ENCODE measurements around the gene LAMC1. TPM values are rescaled to one million over a fixed set of nuclear protein-coding genes. Genes with fewer than 3 reads are reported as not detected.

LAMC1 gene
- polyA plus RNA-seq, 1 donor (not counting 4 experiments of a cell fraction or from before 2014, with no cell fraction given) = 66.6 TPM

DNA sequence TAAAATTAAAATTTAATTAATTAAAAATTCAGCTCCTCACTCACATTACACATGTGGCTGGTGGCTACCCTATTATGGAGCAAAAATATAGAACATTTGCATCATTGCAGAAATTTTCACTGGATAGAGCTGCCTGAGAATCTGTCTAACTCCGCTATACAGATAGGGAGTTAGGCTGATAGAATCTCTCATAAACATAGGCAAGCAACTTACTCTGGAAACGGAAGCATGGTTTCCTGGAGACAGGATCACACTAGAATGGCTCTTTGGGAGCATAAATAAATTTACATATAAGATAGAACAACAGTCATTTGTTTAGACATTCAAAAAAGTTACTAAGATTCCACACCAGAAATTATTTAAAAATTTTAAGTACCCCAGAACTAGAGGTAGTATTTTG is 150.6 kb downstream of the LAMC1 start:
- H2AFZ ChIP-seq (ENCODE audit: control insufficient read depth, low read length) = no peak overlapping the region
- H3K36me3 ChIP-seq (ENCODE audit: control insufficient read depth in 2 of 2, extremely low read depth in 1 of 2, insufficient read depth in 2 of 2, low read length in 2 of 2) = no peaks in the 10 kb centered on the region
- no peaks in the 10 kb centered on the region for H3K79me2 ChIP-seq (ENCODE audit: control insufficient read depth, insufficient read depth, low read length)
- DNase-seq (ENCODE audit: low read depth, low spot score) = no peak
- dilution Hi-C loops (cut with MboI; ENCODE audit: extremely low pct_ligation_motif_present, low sequenced_read_pairs) = no loop called here
- no peaks in the 10 kb centered on the region for H3K9me1 ChIP-seq (ENCODE audit: control insufficient read depth, extremely low read depth, insufficient read depth, low read length)
- H3K4me2 ChIP-seq (ENCODE audit: control insufficient read depth, extremely low read depth, insufficient read depth, low read depth, low read length) = no peak overlapping the region
- H3K9me3 ChIP-seq (ENCODE audit: control insufficient read depth, low read depth, low read length) = no peaks in the 10 kb centered on the region
- TF ChIP-seq, protein P1, sequence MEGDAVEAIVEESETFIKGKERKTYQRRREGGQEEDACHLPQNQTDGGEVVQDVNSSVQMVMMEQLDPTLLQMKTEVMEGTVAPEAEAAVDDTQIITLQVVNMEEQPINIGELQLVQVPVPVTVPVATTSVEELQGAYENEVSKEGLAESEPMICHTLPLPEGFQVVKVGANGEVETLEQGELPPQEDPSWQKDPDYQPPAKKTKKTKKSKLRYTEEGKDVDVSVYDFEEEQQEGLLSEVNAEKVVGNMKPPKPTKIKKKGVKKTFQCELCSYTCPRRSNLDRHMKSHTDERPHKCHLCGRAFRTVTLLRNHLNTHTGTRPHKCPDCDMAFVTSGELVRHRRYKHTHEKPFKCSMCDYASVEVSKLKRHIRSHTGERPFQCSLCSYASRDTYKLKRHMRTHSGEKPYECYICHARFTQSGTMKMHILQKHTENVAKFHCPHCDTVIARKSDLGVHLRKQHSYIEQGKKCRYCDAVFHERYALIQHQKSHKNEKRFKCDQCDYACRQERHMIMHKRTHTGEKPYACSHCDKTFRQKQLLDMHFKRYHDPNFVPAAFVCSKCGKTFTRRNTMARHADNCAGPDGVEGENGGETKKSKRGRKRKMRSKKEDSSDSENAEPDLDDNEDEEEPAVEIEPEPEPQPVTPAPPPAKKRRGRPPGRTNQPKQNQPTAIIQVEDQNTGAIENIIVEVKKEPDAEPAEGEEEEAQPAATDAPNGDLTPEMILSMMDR (optimal IDR thresholded peaks at IDR 0.05 in 1 of 3, IDR thresholded peaks at IDR 0.05 in 1 of 3, conservative IDR thresholded peaks at IDR 0.05 in 1 of 3; ENCODE audit: extremely low read depth in 1 of 3, insufficient read depth in 2 of 3, low read length in 3 of 3) = no peak
- TF ChIP-seq EZH2 (IDR thresholded peaks at IDR 0.05; ENCODE audit: low read length) = no peak
- no peaks in the 10 kb centered on the region for H3K27me3 ChIP-seq (ENCODE audit: control insufficient read depth, extremely low read depth, insufficient read depth, low read length)
- H3K9ac ChIP-seq (ENCODE audit: control insufficient read depth, extremely low read depth, insufficient read depth, low read length) = no peak overlapping the region
- no peak overlapping the region for H3K4me3 ChIP-seq (ENCODE audit: control insufficient read depth in 2 of 3, extremely low read depth in 1 of 3, insufficient read depth in 2 of 3, low read depth in 1 of 3, low read length in 3 of 3)
- FAIRE-seq = no peak
- H3K27ac ChIP-seq (ENCODE audit: control insufficient read depth, insufficient read depth, low read length) = no peak overlapping the region
- H3K4me1 ChIP-seq (ENCODE audit: control insufficient read depth, extremely low read depth, insufficient read depth, low read length) = peaks cover 10% of the 10 kb centered on the region
- no peaks in the 10 kb centered on the region for H4K20me1 ChIP-seq (ENCODE audit: control insufficient read depth, extremely low read depth, insufficient read depth, low read length)

DNA sequence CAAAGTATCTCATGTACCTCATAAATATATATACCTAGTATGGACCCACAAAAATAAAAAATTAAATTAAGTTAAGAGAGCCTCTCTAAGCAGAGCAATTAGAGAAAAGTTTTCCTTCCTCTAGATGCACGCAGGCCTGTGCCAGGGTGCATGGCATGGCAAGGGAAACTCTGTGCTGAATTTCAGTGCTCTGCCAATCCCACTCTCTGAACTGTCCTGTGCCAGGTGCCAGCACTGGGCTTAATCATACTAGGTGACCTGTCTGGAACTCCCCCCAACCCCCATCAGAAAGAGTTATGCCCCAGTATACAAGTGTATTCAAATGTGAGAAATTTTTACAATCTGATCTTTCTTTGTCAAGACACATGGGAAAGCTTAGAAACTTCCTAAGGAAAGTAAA is 152.4 kb downstream of the LAMC1 start:
- H3K4me3 ChIP-seq (ENCODE audit: control insufficient read depth in 2 of 3, extremely low read depth in 1 of 3, insufficient read depth in 2 of 3, low read depth in 1 of 3, low read length in 3 of 3) = no peak overlapping the region
- no peaks in the 10 kb centered on the region for H3K36me3 ChIP-seq (ENCODE audit: control insufficient read depth in 2 of 2, extremely low read depth in 1 of 2, insufficient read depth in 2 of 2, low read length in 2 of 2)
- H3K79me2 ChIP-seq (ENCODE audit: control insufficient read depth, insufficient read depth, low read length) = no peaks in the 10 kb centered on the region
- no peaks in the 10 kb centered on the region for H4K20me1 ChIP-seq (ENCODE audit: control insufficient read depth, extremely low read depth, insufficient read depth, low read length)
- no peaks in the 10 kb centered on the region for H3K9me1 ChIP-seq (ENCODE audit: control insufficient read depth, extremely low read depth, insufficient read depth, low read length)
- H2AFZ ChIP-seq (ENCODE audit: control insufficient read depth, low read length) = no peak overlapping the region
- no peak for FAIRE-seq
- H3K4me2 ChIP-seq (ENCODE audit: control insufficient read depth, extremely low read depth, insufficient read depth, low read depth, low read length) = no peak overlapping the region
- no peak for DNase-seq (ENCODE audit: low read depth, low spot score)
- H3K9ac ChIP-seq (ENCODE audit: control insufficient read depth, extremely low read depth, insufficient read depth, low read length) = no peak overlapping the region
- no peaks in the 10 kb centered on the region for H3K27me3 ChIP-seq (ENCODE audit: control insufficient read depth, extremely low read depth, insufficient read depth, low read length)
- no peaks in the 10 kb centered on the region for H3K9me3 ChIP-seq (ENCODE audit: control insufficient read depth, low read depth, low read length)
- dilution Hi-C loops (cut with MboI; ENCODE audit: extremely low pct_ligation_motif_present, low sequenced_read_pairs) = no loop called here
- no peak for TF ChIP-seq EZH2 (IDR thresholded peaks at IDR 0.05; ENCODE audit: low read length)
- TF ChIP-seq, protein P1 (optimal IDR thresholded peaks at IDR 0.05 in 1 of 3, IDR thresholded peaks at IDR 0.05 in 1 of 3, conservative IDR thresholded peaks at IDR 0.05 in 1 of 3; ENCODE audit: extremely low read depth in 1 of 3, insufficient read depth in 2 of 3, low read length in 3 of 3) = no peak
- no peak overlapping the region for H3K27ac ChIP-seq (ENCODE audit: control insufficient read depth, insufficient read depth, low read length)
- peaks cover 24% of the 10 kb centered on the region for H3K4me1 ChIP-seq (ENCODE audit: control insufficient read depth, extremely low read depth, insufficient read depth, low read length)

Data from keratinocyte (primary cell).